HepG2 (cell line): ENCODE data around the gene NUBP1. TPM values are rescaled to one million over a fixed set of nuclear protein-coding genes. Genes with fewer than 3 reads are reported as not detected.

Experiments
- ATAC-seq: fragments of 200-7000 bp; cut with Tn5 transposase; 3 replicates; pipeline ENCODE4 v1.9.1; 2020; ENCODE audit warnings: mild to moderate bottlenecking, moderate library complexity
- BruUV-seq: library from RNA; stranded (reverse); fragments of 400-500 nt; replicated peaks from 2 replicates; lab custom pipeline; 2021; lab: Mats Ljungman, UMichigan
- CTCF ChIA-PET: fragments of 300-600 bp; formaldehyde crosslinking; extraction: SDS; loops from one replicate; lab custom pipeline; 2021; ENCODE audit warnings: low total read pairs, inconsistent platforms, low intra/inter-chr PET ratio; lab: Yijun Ruan, JAX
- POLR2A ChIA-PET: fragments of 350-600 bp; sonication (Branson Sonifier 250); formaldehyde crosslinking; loops from one replicate; lab custom pipeline; 2020; ENCODE audit warnings: antibody characterized with exemption, inconsistent platforms; lab: Yijun Ruan, JAX
- DNase-seq: peaks from one replicate; pipeline ENCODE4 v3.0.0-alpha.2; 2015; ENCODE audit warnings: low spot score
- FAIRE-seq: peaks from 3 replicates; lab custom pipeline; 2011; peaks lifted over from hg19 to GRCh38; lab: Jason Lieb, UNC
- H2AFZ ChIP-seq: one replicate; pipeline ENCODE4 v1.6.1; 2011; ENCODE audit warnings: low read length, inconsistent platforms
- H3K27ac ChIP-seq: fragments of 300-600 bp; 3 replicates; pipeline ENCODE4 v1.8.0; 2011; ENCODE audit warnings: mixed run types, mild to moderate bottlenecking, mixed read lengths, low read length, inconsistent platforms; ENCODE audit not compliant: insufficient read depth; ENCODE audit errors: extremely low read length
- H3K27me3 ChIP-seq, 2 experiments: fragments of 200-600 bp in 1 of 2; 2 replicates in 1 of 2; 3 replicates in 1 of 2; pipeline versions ENCODE4 v1.6.0 to v1.8.0; 2011; ENCODE audit warnings: low read length in 2 of 2, mild to moderate bottlenecking in 2 of 2, moderate library complexity in 2 of 2, inconsistent platforms in 1 of 2; ENCODE audit not compliant: insufficient read depth in 2 of 2, control insufficient read depth in 1 of 2
- H3K36me3 ChIP-seq, 2 experiments: fragments of 200-600 bp in 1 of 2; replicated peaks in 1 of 2; 2 replicates in 1 of 2; 3 replicates in 1 of 2; pipeline versions ENCODE4 v1.5.1 to v1.8.0; 2011; ENCODE audit warnings: low read length in 2 of 2, inconsistent platforms in 1 of 2; ENCODE audit not compliant: insufficient read depth in 2 of 2, control insufficient read depth in 1 of 2
- H3K4me1 ChIP-seq: 2 replicates; pipeline ENCODE4 v1.5.1; 2012; ENCODE audit warnings: low read length, inconsistent platforms; ENCODE audit not compliant: insufficient read depth
- H3K4me2 ChIP-seq: 2 replicates; pipeline ENCODE4 v1.6.0; 2011; ENCODE audit warnings: low read depth, low read length, inconsistent platforms
- H3K4me3 ChIP-seq, 3 experiments: fragments of 200-600 bp in 1 of 3; sonication (generic), shearing (Covaris generic) in 1 of 3; replicated peaks in 1 of 3; 2 replicates each; pipeline ENCODE4 v1.5.1; 2011 to 2016; ENCODE audit warnings: low read length in 3 of 3, inconsistent platforms in 2 of 3, low read depth in 2 of 3, mild to moderate bottlenecking in 2 of 3, control low read depth in 1 of 3, mixed read lengths in 1 of 3; ENCODE audit not compliant: insufficient read depth in 1 of 3
- H3K79me2 ChIP-seq: one replicate; pipeline ENCODE4 v1.6.1; 2011; ENCODE audit warnings: low read length, inconsistent platforms; ENCODE audit not compliant: insufficient read depth
- H3K9ac ChIP-seq: 2 replicates; pipeline ENCODE4 v1.6.0; 2011; ENCODE audit warnings: mild to moderate bottlenecking, low read depth, low read length, inconsistent platforms; ENCODE audit not compliant: insufficient read depth
- H3K9me3 ChIP-seq: 2 replicates; pipeline ENCODE4 v1.5.1; 2012; ENCODE audit warnings: mild to moderate bottlenecking, low read length
- H4K20me1 ChIP-seq: 2 replicates; pipeline ENCODE4 v1.6.0; 2011; ENCODE audit warnings: inconsistent platforms, mild to moderate bottlenecking, low read length, moderate library complexity; ENCODE audit not compliant: insufficient read depth
- DBP ChIP-seq: sonication (generic); formaldehyde crosslinking; IDR thresholded peaks from 2 replicates; pipeline ENCODE4 v1.4.0; 2020; ENCODE audit warnings: missing genetic modification reagents; ENCODE audit errors: not compliant biosample characterization
- MLLT10 ChIP-seq: sonication (generic); formaldehyde crosslinking; IDR thresholded peaks from 2 replicates; pipeline ENCODE4 v1.4.0; 2020; ENCODE audit warnings: missing genetic modification reagents
- MNT ChIP-seq: fragments of 450-650 bp; IDR thresholded peaks from 2 replicates; pipeline ENCODE4 v1.6.1; 2016
- NR3C1 ChIP-seq: sonication (generic); formaldehyde crosslinking; IDR thresholded peaks from 2 replicates; pipeline ENCODE4 v1.4.0; 2020; ENCODE audit warnings: missing genetic modification reagents
- PHF21A ChIP-seq: sonication (generic); formaldehyde crosslinking; IDR thresholded peaks from 2 replicates; pipeline ENCODE4 v1.5.0; 2020; ENCODE audit warnings: mild to moderate bottlenecking, missing genetic modification reagents
- POLR2G ChIP-seq: fragments of 200-400 bp; formaldehyde crosslinking; IDR thresholded peaks from 2 replicates; pipeline ENCODE4 v1.6.1; 2018; ENCODE audit warnings: mild to moderate bottlenecking, low read depth, low read length, moderate library complexity
- TBL1XR1 ChIP-seq: fragments of 150-350 bp; IDR thresholded peaks from 2 replicates; pipeline ENCODE4 v1.6.1; 2014; ENCODE audit warnings: borderline replicate concordance, low read length; ENCODE audit not compliant: partially characterized antibody
- TP53 ChIP-seq: sonication (generic); formaldehyde crosslinking; conservative IDR thresholded peaks from 2 replicates; pipeline ENCODE4 v1.4.0; 2020; ENCODE audit warnings: missing genetic modification reagents
- ZMYM3 ChIP-seq: sonication (generic); formaldehyde crosslinking; IDR thresholded peaks from 2 replicates; pipeline ENCODE4 v1.5.1; 2020; ENCODE audit warnings: mild to moderate bottlenecking, missing genetic modification reagents
- ZNF629 ChIP-seq: sonication (generic); formaldehyde crosslinking; conservative IDR thresholded peaks from 2 replicates; pipeline ENCODE4 v1.5.0; 2020; ENCODE audit warnings: missing genetic modification reagents
- whole genome bisulfite sequencing: methylation state at CpG from one replicate; pipeline ENCODE4 v1.1.6; 2017; ENCODE audit warnings: low lambda C conversion rate; 5-methylcytosine and 5-hydroxymethylcytosine counted together
- in situ Hi-C: cut with HindIII; loops from 2 replicates; pipeline ENCODE4 v1.10.0; 2017; ENCODE audit warnings: low pct_unique_long_range_greater_than_20kb; ENCODE audit not compliant: extremely low pct_ligation_motif_present
- intact Hi-C: fragments of 100-400 bp; cut with micrococcal nuclease; formaldehyde crosslinking; loops from one replicate; pipeline ENCODE4 v1.10.0; 2022; ENCODE audit not compliant: unreplicated experiment
- polyA plus RNA-seq, 8 experiments: library from polyadenylated mRNA; depleted of rRNA in 3 of 8; stranded (reverse) in 7 of 8; unstranded in 1 of 8; fragments of >200 nt; fragmentation: Illumina TruSeq in 4 of 8; extraction: Trizol in 4 of 8; gene quantifications; 2 replicates each; pipeline versions ENCODE4 v1.2.1 to v1.2.3, GENCODE V29; 2011 to 2016; ENCODE audit warnings: low read depth in 4 of 8, missing spikeins in 1 of 8, mixed read lengths in 1 of 8; ENCODE audit not compliant: insufficient read depth in 1 of 8
- total RNA-seq, 5 experiments: library from RNA; depleted of rRNA; stranded (reverse); fragments of >200 nt; fragmentation: Illumina TruSeq; extraction: Trizol; gene quantifications; 2 replicates each; pipeline ENCODE4 v1.2.3, GENCODE V29; 2016; ENCODE audit warnings: low read depth in 1 of 5
- TF ChIP-seq, protein P1 (sequence below): sonication (generic); formaldehyde crosslinking; conservative IDR thresholded peaks from 2 replicates; pipeline ENCODE4 v1.8.1; 2023; ENCODE audit warnings: missing genetic modification reagents

Gene NUBP1
- total and polyA plus RNA-seq, 2 of the 13 experiments (the other 11 are each of a cell fraction or from before 2014, with no cell fraction given), result 53.5 to 70.4 TPM

DNA sequence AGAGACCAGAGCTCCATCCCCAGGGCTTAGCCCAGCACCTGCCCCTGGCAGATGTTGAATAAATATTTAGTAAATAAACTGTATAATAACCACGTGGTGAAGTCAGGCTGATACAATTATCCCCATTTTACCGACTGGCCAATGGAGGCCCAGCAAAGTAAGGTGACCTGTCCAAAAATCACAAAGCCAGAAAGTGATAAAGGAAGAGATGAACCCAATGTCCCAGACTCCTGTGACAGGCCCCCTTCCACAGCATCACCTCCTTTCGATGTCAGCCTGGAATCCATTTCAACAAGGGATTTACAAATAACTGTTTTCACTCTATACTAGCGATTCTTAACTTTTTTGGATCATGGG lies 69.4 kb downstream of the NUBP1 start:
- no peaks in the 10 kb centered on the region for H3K9me3 ChIP-seq
- H3K4me2 ChIP-seq, result no peak overlapping the region
- peaks cover 1 to 4% of the 10 kb centered on the region in 2 experiments; a peak in 3 of 5 replicates for H3K27me3 ChIP-seq
- POLR2A ChIA-PET, result no interaction called here
- no peak overlapping the region for H3K27ac ChIP-seq
- WGBS, result 36% methylated on average over 4 of the region's 4 CpGs
- DNase-seq (no peak), ATAC-seq (no peak), FAIRE-seq (no peak)
- TF ChIP-seq ZNF629 (CRISPR knock-in tag), result peak; percentile 51; the same call in 1 of the 2 replicates
- TF ChIP-seq MNT, result peak; percentile 55
- no peak for TF ChIP-seq PHF21A (CRISPR knock-in tag)
- in situ Hi-C loops, result no loop called here
- intact Hi-C loops, result no loop called here
- no peak overlapping the region for H3K9ac ChIP-seq
- H2AFZ ChIP-seq, result no peak overlapping the region
- BruUV-seq, result no TSS peak
- H3K36me3 ChIP-seq, result no peaks in the 10 kb centered on the region
- no peaks in the 10 kb centered on the region for H3K79me2 ChIP-seq
- CTCF ChIA-PET, result no interaction called here
- no peaks in the 10 kb centered on the region for H3K4me1 ChIP-seq
- no peak overlapping the region for H3K4me3 ChIP-seq
- H4K20me1 ChIP-seq, result no peaks in the 10 kb centered on the region

GRCh38 chr16:10817514-10817913 lies 73.9 kb downstream of the NUBP1 start:
- ATAC-seq, result no peak
- CTCF ChIA-PET, result no interaction called here
- Histone ChIP-seq H3K27ac (no peak overlapping the region), H2AFZ (no peak overlapping the region), H3K9ac (no peak overlapping the region), H3K4me2 (no peak overlapping the region), H3K4me1 (no peaks in the 10 kb centered on the region), H3K79me2 (no peaks in the 10 kb centered on the region), H4K20me1 (no peaks in the 10 kb centered on the region), H3K36me3 (no peaks in the 10 kb centered on the region), H3K9me3 (no peaks in the 10 kb centered on the region), H3K4me3 (no peak overlapping the region), H3K27me3 (peaks cover 6 to 25% of the 10 kb centered on the region in 2 experiments; a peak in 4 of 5 replicates)
- POLR2A ChIA-PET, result no interaction called here
- no peak for DNase-seq
- in situ Hi-C loops (no loop called here), intact Hi-C loops (no loop called here)
- TF ChIP-seq POLR2G (no peak), TBL1XR1 (no peak), NR3C1 (CRISPR knock-in tag) (no peak), ZMYM3 (no peak), DBP (no peak), TP53 (no peak), MLLT10 (CRISPR knock-in tag) (no peak)
- TF ChIP-seq, protein P1, sequence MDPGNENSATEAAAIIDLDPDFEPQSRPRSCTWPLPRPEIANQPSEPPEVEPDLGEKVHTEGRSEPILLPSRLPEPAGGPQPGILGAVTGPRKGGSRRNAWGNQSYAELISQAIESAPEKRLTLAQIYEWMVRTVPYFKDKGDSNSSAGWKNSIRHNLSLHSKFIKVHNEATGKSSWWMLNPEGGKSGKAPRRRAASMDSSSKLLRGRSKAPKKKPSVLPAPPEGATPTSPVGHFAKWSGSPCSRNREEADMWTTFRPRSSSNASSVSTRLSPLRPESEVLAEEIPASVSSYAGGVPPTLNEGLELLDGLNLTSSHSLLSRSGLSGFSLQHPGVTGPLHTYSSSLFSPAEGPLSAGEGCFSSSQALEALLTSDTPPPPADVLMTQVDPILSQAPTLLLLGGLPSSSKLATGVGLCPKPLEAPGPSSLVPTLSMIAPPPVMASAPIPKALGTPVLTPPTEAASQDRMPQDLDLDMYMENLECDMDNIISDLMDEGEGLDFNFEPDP (CRISPR knock-in tag), result 0 out of 2 replicates have a peak, but pooled peaks have one; percentile 65
- WGBS, result 100% methylated on average over 1 of the region's 1 CpG
- BruUV-seq, result no TSS peak
- no peak for FAIRE-seq
